ENCODE data around the gene KPNA1. TPM values are rescaled to one million over a fixed set of nuclear protein-coding genes. Genes with fewer than 3 reads are reported as not detected.

KPNA1 gene
- total and polyA plus RNA-seq, 2 of the 13 experiments (the other 11 are each of a cell fraction or from before 2014, with no cell fraction given) = 15.4 to 30.0 TPM

- TF ChIP-seq, protein P1, sequence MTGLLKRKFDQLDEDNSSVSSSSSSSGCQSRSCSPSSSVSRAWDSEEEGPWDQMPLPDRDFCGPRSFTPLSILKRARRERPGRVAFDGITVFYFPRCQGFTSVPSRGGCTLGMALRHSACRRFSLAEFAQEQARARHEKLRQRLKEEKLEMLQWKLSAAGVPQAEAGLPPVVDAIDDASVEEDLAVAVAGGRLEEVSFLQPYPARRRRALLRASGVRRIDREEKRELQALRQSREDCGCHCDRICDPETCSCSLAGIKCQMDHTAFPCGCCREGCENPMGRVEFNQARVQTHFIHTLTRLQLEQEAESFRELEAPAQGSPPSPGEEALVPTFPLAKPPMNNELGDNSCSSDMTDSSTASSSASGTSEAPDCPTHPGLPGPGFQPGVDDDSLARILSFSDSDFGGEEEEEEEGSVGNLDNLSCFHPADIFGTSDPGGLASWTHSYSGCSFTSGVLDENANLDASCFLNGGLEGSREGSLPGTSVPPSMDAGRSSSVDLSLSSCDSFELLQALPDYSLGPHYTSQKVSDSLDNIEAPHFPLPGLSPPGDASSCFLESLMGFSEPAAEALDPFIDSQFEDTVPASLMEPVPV (CRISPR knock-in tag; IDR thresholded peaks at IDR 0.05) = no peak
- TF ChIP-seq, protein P2, sequence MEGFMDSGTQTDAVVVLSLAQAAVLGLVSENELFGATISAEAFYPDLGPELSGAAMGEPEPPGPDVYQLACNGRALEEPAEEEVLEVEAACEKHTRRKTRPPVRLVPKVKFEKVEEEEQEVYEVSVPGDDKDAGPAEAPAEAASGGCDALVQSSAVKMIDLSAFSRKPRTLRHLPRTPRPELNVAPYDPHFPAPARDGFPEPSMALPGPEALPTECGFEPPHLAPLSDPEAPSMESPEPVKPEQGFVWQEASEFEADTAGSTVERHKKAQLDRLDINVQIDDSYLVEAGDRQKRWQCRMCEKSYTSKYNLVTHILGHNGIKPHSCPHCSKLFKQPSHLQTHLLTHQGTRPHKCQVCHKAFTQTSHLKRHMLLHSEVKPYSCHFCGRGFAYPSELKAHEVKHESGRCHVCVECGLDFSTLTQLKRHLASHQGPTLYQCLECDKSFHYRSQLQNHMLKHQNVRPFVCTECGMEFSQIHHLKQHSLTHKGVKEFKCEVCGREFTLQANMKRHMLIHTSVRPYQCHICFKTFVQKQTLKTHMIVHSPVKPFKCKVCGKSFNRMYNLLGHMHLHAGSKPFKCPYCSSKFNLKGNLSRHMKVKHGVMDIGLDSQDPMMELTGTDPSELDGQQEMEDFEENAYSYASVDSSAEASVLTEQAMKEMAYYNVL (CRISPR knock-in tag; IDR thresholded peaks at IDR 0.05; ENCODE audit: borderline replicate concordance) = 0 out of 2 replicates have a peak, but pooled peaks have one; percentile 46
- TF ChIP-seq NCOA5 (CRISPR knock-in tag; IDR thresholded peaks at IDR 0.05) = no peak
- TF ChIP-seq ZFAT (CRISPR knock-in tag; conservative IDR thresholded peaks at IDR 0.05) = no peak
- TF ChIP-seq, protein P3, sequence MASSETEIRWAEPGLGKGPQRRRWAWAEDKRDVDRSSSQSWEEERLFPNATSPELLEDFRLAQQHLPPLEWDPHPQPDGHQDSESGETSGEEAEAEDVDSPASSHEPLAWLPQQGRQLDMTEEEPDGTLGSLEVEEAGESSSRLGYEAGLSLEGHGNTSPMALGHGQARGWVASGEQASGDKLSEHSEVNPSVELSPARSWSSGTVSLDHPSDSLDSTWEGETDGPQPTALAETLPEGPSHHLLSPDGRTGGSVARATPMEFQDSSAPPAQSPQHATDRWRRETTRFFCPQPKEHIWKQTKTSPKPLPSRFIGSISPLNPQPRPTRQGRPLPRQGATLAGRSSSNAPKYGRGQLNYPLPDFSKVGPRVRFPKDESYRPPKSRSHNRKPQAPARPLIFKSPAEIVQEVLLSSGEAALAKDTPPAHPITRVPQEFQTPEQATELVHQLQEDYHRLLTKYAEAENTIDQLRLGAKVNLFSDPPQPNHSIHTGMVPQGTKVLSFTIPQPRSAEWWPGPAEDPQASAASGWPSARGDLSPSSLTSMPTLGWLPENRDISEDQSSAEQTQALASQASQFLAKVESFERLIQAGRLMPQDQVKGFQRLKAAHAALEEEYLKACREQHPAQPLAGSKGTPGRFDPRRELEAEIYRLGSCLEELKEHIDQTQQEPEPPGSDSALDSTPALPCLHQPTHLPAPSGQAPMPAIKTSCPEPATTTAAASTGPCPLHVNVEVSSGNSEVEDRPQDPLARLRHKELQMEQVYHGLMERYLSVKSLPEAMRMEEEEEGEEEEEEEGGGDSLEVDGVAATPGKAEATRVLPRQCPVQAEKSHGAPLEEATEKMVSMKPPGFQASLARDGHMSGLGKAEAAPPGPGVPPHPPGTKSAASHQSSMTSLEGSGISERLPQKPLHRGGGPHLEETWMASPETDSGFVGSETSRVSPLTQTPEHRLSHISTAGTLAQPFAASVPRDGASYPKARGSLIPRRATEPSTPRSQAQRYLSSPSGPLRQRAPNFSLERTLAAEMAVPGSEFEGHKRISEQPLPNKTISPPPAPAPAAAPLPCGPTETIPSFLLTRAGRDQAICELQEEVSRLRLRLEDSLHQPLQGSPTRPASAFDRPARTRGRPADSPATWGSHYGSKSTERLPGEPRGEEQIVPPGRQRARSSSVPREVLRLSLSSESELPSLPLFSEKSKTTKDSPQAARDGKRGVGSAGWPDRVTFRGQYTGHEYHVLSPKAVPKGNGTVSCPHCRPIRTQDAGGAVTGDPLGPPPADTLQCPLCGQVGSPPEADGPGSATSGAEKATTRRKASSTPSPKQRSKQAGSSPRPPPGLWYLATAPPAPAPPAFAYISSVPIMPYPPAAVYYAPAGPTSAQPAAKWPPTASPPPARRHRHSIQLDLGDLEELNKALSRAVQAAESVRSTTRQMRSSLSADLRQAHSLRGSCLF (CRISPR knock-in tag; IDR thresholded peaks at IDR 0.05; ENCODE audit: borderline replicate concordance) = no peak
- TF ChIP-seq, protein P4, sequence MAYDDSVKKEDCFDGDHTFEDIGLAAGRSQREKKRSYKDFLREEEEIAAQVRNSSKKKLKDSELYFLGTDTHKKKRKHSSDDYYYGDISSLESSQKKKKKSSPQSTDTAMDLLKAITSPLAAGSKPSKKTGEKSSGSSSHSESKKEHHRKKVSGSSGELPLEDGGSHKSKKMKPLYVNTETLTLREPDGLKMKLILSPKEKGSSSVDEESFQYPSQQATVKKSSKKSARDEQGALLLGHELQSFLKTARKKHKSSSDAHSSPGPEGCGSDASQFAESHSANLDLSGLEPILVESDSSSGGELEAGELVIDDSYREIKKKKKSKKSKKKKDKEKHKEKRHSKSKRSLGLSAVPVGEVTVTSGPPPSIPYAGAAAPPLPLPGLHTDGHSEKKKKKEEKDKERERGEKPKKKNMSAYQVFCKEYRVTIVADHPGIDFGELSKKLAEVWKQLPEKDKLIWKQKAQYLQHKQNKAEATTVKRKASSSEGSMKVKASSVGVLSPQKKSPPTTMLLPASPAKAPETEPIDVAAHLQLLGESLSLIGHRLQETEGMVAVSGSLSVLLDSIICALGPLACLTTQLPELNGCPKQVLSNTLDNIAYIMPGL (CRISPR knock-in tag; IDR thresholded peaks at IDR 0.05; ENCODE audit: borderline replicate concordance in 1 of 2, low read depth in 1 of 2) = no peak; a peak in 1 of 4 replicates
- no peak for TF ChIP-seq ZBTB10 (CRISPR knock-in tag; IDR thresholded peaks at IDR 0.05; ENCODE audit: borderline replicate concordance)
- no peak for TF ChIP-seq RNF219 (CRISPR knock-in tag; IDR thresholded peaks at IDR 0.05)
These were observed 122.9 kb downstream of the KPNA1 start (continued) for GRCh38 chr3:122391681-122392446.

Measured in HepG2 (cell line).